Measurements from ENCODE around the gene FRMD5. TPM values are rescaled to one million over a fixed set of nuclear protein-coding genes. Genes with fewer than 3 reads are reported as not detected.

Gene FRMD5
- total RNA-seq, 6 experiments from 2014 or later = not detected

GRCh38 chr15:44188795-44189194, 6.3 kb downstream of the FRMD5 start:
- Histone ChIP-seq H3K4me1 (no peaks in the 10 kb centered on the region), H3K9me3 (no peaks in the 10 kb centered on the region), H3K4me3 (no peak overlapping the region), H3K27ac (no peak overlapping the region), H3K27me3 (peaks cover 0 to 10% of the 10 kb centered on the region in 2 donors), H3K36me3 (no peaks in the 10 kb centered on the region)
- ATAC-seq (no peak), DNase-seq (no peak)
- TF ChIP-seq CTCF (IDR thresholded peaks at IDR 0.05) (no peak), POLR2A (IDR thresholded peaks at IDR 0.05) (no peak)
- intact Hi-C loops (cut with DNase I) = no loop called here
- WGBS (ENCODE audit: insufficient coverage, low coverage, low lambda C conversion rate, missing lambda C conversion rate) = 67% methylated on average over 4 of the region's 4 CpGs

GRCh38 chr15:44186705-44187104, 8.4 kb downstream of the FRMD5 start:
- no peak for DNase-seq
- WGBS (ENCODE audit: insufficient coverage, low coverage, low lambda C conversion rate, missing lambda C conversion rate) = 86% methylated on average over 6 of the region's 6 CpGs
- intact Hi-C loops (cut with DNase I) = no loop called here

GRCh38 chr15:44183363-44183762, 11.7 kb downstream of the FRMD5 start:
- intact Hi-C loops (cut with DNase I) = no loop called here
- TF ChIP-seq POLR2A (IDR thresholded peaks at IDR 0.05) (no peak), CTCF (IDR thresholded peaks at IDR 0.05) (no peak)
- 94% methylated on average over 3 of the region's 4 CpGs for WGBS (ENCODE audit: insufficient coverage, low coverage, low lambda C conversion rate, missing lambda C conversion rate)
- H3K9me3 ChIP-seq = no peaks in the 10 kb centered on the region
- no peak for ATAC-seq
- no peaks in the 10 kb centered on the region for H3K36me3 ChIP-seq
- no peaks in the 10 kb centered on the region for H3K4me1 ChIP-seq
- no peak for DNase-seq
- H3K27me3 ChIP-seq = no peaks in the 10 kb centered on the region
- no peak overlapping the region for H3K27ac ChIP-seq
- no peak overlapping the region for H3K4me3 ChIP-seq

More at GRCh38 chr15:44186705-44187104, 8.4 kb downstream of the FRMD5 start:
- Histone ChIP-seq H3K36me3 (no peaks in the 10 kb centered on the region), H3K4me1 (no peaks in the 10 kb centered on the region), H3K27me3 (no peaks in the 10 kb centered on the region), H3K4me3 (no peak overlapping the region), H3K9me3 (no peaks in the 10 kb centered on the region), H3K27ac (no peak overlapping the region)
- ATAC-seq = no peak
- TF ChIP-seq CTCF (IDR thresholded peaks at IDR 0.05) (no peak), POLR2A (IDR thresholded peaks at IDR 0.05) (no peak)

GRCh38 chr15:44181410-44181809, 13.7 kb downstream of the FRMD5 start:
- Histone ChIP-seq H3K27ac (no peak overlapping the region), H3K27me3 (no peaks in the 10 kb centered on the region), H3K4me1 (no peaks in the 10 kb centered on the region), H3K9me3 (no peaks in the 10 kb centered on the region), H3K36me3 (no peaks in the 10 kb centered on the region), H3K4me3 (no peak overlapping the region)
- DNase-seq = no peak
- WGBS (ENCODE audit: insufficient coverage, low coverage, low lambda C conversion rate, missing lambda C conversion rate) = 66% methylated on average over 2 of the region's 2 CpGs
- no peak for ATAC-seq
- TF ChIP-seq POLR2A (IDR thresholded peaks at IDR 0.05) (no peak), CTCF (IDR thresholded peaks at IDR 0.05) (no peak)
- intact Hi-C loops (cut with DNase I) = no loop called here

- H3K4me1 ChIP-seq = no peaks in the 10 kb centered on the region
- no peak for ATAC-seq
- no peak for DNase-seq
- TF ChIP-seq CTCF (IDR thresholded peaks at IDR 0.05) (no peak), POLR2A (IDR thresholded peaks at IDR 0.05) (no peak)
- no peaks in the 10 kb centered on the region for H3K36me3 ChIP-seq
- H3K27ac ChIP-seq = no peak overlapping the region
- H3K27me3 ChIP-seq = no peaks in the 10 kb centered on the region
- no peak overlapping the region for H3K4me3 ChIP-seq
- 31% methylated on average over 1 of the region's 1 CpG for WGBS (ENCODE audit: insufficient coverage, low coverage, low lambda C conversion rate, missing lambda C conversion rate)
- intact Hi-C loops (cut with DNase I) = no loop called here
- no peaks in the 10 kb centered on the region for H3K9me3 ChIP-seq
Measured at GRCh38 chr15:44177139-44177538, 17.9 kb downstream of the FRMD5 start.
